ENCODE measurements around the gene UBE2E2. TPM values are rescaled to one million over a fixed set of nuclear protein-coding genes. Genes with fewer than 3 reads are reported as not detected.

UBE2E2 gene
- total RNA-seq (2022; extraction: Qiagen RNA extraction): 34.4 to 41.1 TPM (median 35.5 TPM) in 5 replicates

GRCh38 chr3:23202921-23203707 is at the start of gene UBE2E2:
Gene UBE2E2, plus strand, starts transcription at chr3:23203327.

Measured in A549 treated with CORT108297 at 1 μM for 4 hours (cell line).